NCI-H226 (cell line): ENCODE results near the gene IGF2R.
A peak's percentile ranks its signal among the peaks of the same experiment; 100 is the strongest.
"Not testable (repeated sequence)": the region's sequence is repeated elsewhere in the genome, so short reads cannot be mapped to it uniquely, and the experiment has no call there.

Experiments used
- DNase-seq: peaks from one replicate; pipeline ENCODE4 v3.0.0-alpha.2; 2015

The IGF2R gene

GRCh38 chr6:160131636-160132296 is 162.9 kb downstream of the IGF2R start:
- no peak for DNase-seq

DNA sequence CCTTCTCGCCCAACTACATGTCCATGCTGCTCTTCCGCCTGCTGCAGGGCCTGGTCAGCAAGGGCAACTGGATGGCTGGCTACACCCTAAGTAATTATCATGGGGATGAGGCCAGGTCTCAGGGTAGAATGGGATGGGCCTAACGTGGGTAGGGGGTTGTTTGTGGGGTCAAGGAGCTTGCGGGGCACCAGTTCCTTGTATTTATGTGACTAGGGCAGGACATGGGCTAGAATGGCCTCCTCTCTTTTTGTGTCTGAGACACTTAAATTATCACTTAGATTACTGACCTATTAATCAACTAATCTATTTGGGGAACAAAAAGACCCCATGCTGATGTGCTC is 163.4 kb downstream of the IGF2R start:
- no peak for DNase-seq

- no peak for DNase-seq
Measured at GRCh38 chr6:160132776-160133338, 164.0 kb downstream of the IGF2R start.

DNA sequence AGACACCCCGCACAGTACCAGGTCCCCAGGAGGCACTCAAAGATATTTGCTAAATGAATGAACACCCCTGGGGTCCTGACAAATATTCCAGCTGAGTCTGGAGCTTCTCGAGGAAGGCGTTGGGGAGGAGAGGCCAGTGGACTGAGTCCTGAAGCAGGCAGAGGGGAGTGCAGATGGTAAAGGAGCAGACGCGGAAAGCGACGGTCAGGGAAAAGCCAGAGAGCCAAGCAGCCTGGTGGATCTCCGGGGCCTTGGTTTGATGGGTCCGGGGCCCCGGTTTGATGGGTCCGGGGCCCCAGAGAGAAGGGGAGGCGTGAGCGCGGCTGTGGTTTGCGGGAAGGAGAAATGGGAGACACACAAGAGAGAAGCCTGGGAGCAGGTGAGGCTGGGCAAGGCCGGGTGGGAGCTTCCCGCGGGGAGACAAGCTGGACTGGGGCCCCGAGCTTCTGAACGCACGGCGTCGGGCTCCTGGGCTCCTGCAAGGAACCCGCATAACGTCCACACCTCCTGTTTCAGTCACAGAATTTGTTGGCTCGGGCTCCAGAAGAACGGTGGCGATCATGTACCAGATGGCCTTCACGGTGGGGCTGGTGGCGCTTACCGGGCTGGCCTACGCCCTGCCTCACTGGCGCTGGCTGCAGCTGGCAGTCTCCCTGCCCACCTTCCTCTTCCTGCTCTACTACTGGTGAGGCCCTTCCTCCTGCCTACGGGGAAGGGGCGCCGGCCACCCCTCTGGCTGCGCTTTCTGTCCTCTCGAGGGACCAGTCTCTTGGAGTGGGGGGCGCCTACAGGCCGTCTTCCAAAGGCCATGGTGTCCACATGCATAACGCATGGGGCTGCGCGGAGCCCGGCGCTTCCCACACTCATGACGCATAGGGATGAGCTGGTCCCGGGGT is 164.8 kb downstream of the IGF2R start:
- DNase-seq, result no peak

DNA sequence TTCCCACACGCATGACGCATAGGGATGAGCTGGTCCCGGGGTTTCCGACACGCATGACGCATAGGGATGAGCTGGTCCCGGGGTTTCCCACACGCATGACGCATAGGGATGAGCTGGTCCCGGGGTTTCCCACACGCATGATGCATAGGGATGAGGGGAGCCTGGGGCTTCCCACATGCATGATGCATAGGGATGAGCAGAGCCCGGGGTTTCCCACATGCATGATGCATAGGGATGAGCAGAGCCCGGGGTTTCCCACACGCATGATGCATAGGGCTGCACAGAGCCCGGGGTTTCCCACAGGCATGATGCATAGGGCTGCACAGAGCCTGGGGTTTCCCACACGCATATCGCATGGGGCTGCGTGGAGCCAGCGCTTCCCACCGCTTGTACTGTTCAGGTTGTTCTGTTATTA is 165.5 kb downstream of the IGF2R start:
- not testable (repeated sequence) for DNase-seq

- no peak for DNase-seq
Measured at GRCh38 chr6:160134779-160135547, 166.1 kb downstream of the IGF2R start.

- DNase-seq, result no peak
Measured at GRCh38 chr6:160135907-160136655, 167.2 kb downstream of the IGF2R start.

- no peak for DNase-seq
Measured at GRCh38 chr6:160137130-160137988, 168.5 kb downstream of the IGF2R start.

DNA sequence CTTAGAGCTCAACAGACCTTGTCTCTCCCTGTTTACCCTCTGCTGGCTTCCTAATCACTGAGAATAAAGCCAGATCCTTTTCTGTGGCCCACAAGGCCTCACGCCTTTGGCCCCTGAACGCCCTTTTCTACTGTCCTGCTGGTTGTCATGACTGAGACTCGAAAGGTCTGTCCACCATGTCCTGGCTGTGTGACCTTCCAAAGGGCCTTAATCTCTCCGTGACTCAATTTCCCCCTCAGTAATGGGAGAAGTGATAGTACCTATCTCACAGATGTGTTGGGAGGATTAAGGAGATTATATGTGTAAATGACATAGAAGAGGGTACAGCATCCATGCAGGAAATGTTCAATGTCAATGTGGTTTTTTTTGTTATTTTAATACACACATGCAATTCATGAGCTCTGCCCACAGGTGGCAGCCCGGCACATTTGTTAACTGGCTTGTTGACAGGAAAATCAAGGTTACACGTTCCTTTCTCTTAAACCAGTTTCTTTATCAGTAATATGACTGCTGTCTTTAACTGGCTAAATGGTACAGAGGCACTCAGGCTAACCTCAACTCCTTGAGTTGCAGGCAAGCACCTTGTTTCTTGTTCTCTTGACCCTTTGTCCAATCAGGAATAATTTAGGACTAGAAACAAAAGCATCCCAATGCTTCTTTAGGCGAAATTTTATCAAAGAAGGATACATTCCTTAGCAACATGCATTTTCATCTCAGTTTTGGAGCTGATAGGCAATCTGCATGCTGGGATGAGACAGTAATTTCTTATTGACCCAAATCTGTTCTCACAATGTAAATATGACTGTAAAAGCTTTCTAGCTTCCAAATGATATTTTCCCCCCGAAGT is 169.3 kb downstream of the IGF2R start:
- DNase-seq, result peak; percentile 50

- DNase-seq, result no peak
Measured at GRCh38 chr6:160138839-160139419, 170.0 kb downstream of the IGF2R start.

GRCh38 chr6:160139420-160139851 is 170.6 kb downstream of the IGF2R start:
- peak; percentile 85 for DNase-seq

- not testable (repeated sequence) for DNase-seq
Measured at GRCh38 chr6:160140493-160140892, 171.6 kb downstream of the IGF2R start.

- peak; percentile 21 for DNase-seq
Measured at GRCh38 chr6:160141001-160141726, 172.3 kb downstream of the IGF2R start.

- DNase-seq, result no peak
Measured at GRCh38 chr6:160142115-160142715, 173.3 kb downstream of the IGF2R start.

DNA sequence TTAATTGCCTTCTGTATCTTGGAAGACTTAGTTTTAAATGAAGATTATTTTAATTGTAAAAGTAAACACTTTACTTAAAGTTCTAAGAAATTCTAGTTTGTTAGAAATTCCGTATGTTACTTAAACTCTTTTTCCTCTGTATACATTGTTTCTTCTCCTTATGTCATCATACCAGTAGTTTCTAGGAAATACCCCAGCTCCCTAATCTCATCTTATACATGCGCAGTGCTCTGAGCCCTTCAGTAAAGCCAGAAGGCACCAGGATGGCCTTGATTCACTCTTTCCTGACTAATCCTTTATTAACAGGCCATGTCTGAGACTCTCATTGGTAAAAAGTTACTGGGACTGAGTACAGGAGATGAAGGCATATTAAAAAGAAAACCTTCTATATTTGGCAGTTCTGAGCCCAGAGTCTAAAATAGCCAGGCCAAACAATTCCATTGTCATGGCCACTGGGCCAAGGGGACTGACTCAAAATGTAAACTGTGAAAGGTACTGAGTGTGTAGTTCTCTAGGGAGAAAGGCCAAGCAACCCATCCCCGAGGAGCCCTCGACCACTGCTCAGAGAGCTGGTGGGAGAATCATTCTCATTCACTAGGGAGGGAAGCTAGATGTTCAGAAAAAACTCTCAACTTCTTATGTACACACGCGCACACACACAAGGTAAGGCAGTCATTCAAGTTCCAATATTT is 177.7 kb downstream of the IGF2R start:
- no peak for DNase-seq

- DNase-seq, result no peak
Measured at GRCh38 chr6:160147146-160147536, 178.3 kb downstream of the IGF2R start.

GRCh38 chr6:160154471-160154870 is 185.6 kb downstream of the IGF2R start:
- DNase-seq, result no peak

DNA sequence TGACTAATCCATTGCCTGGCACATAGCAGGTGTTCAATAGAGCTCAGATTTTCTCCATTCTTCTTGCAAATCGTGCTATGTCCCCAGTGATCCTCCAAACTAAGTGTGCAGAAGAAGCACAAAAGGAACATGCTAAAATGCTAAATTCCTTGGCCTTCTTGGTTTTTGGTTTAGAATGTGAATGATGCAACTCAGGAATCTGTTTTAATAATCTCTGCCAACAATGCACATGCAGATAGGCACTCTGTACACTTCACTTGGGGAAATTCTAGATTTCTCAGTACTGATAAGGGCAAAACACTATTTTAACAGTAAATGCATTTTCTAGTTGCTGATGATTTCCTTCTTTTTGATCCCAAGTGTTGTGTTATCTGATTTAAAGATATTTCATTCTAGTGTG is 188.0 kb downstream of the IGF2R start:
- no peak for DNase-seq
